HepG2 (cell line): Measurements from ENCODE around the gene TOM1L1. TPM values are rescaled to one million over a fixed set of nuclear protein-coding genes. Genes with fewer than 3 reads are reported as not detected.

Experiments
- AKAP8 ChIP-seq: sonication (generic); formaldehyde crosslinking; IDR thresholded peaks from 2 replicates; pipeline ENCODE4 v1.5.1; 2020; ENCODE audit warnings: mild to moderate bottlenecking, missing genetic modification reagents
- CEBPB ChIP-seq: IDR thresholded peaks from 2 replicates; pipeline ENCODE4 v1.6.1; 2011; ENCODE audit warnings: low read depth, low read length, improper control_type of control experiment, borderline replicate concordance
- CEBPG ChIP-seq: IDR thresholded peaks from 2 replicates; pipeline ENCODE4 v1.6.1; 2016
- DPF2 ChIP-seq: sonication (generic); formaldehyde crosslinking; IDR thresholded peaks from 2 replicates; pipeline ENCODE4 v1.4.0; 2020; ENCODE audit warnings: mild to moderate bottlenecking, low read depth, missing genetic modification reagents, borderline replicate concordance
- ELF3 ChIP-seq: IDR thresholded peaks from 2 replicates; pipeline ENCODE4 v1.6.1; 2016; ENCODE audit warnings: missing genetic modification reagents, missing compliant biosample characterization
- GATA4 ChIP-seq: sonication (generic); IDR thresholded peaks from 2 replicates; pipeline ENCODE4 v1.6.1; 2016; ENCODE audit warnings: antibody characterized with exemption, low read depth, borderline replicate concordance
- HNF4G ChIP-seq, 2 experiments: sonication (generic) in 1 of 2; formaldehyde crosslinking in 1 of 2; IDR thresholded peaks; 2 replicates each; pipeline versions ENCODE4 v1.4.0 to v1.6.1; 2011 to 2020; ENCODE audit warnings: borderline replicate concordance in 2 of 2, low read depth in 2 of 2, mild to moderate bottlenecking in 2 of 2, low read length in 1 of 2, missing genetic modification reagents in 1 of 2, moderate library complexity in 1 of 2
- HNRNPUL1 ChIP-seq: fragments of 200-400 bp; formaldehyde crosslinking; IDR thresholded peaks from 2 replicates; pipeline ENCODE4 v1.6.1; 2017; ENCODE audit warnings: low read depth, mild to moderate bottlenecking, low read length, moderate library complexity
- NR0B2 ChIP-seq: sonication (generic); formaldehyde crosslinking; IDR thresholded peaks from 2 replicates; pipeline ENCODE4 v1.4.0; 2020; ENCODE audit warnings: mild to moderate bottlenecking, missing genetic modification reagents
- PRPF4 ChIP-seq: fragments of 200-400 bp; formaldehyde crosslinking; IDR thresholded peaks from 2 replicates; pipeline ENCODE4 v1.6.1; 2016; ENCODE audit warnings: low read length, low read depth; ENCODE audit not compliant: poor library complexity, severe bottlenecking
- PTBP1 ChIP-seq: fragments of 200-400 bp; formaldehyde crosslinking; IDR thresholded peaks from 2 replicates; pipeline ENCODE4 v1.6.1; 2018; ENCODE audit warnings: low read length, low read depth; ENCODE audit not compliant: poor library complexity, severe bottlenecking
- RARA ChIP-seq: IDR thresholded peaks from 2 replicates; pipeline ENCODE4 v1.6.1; 2016; ENCODE audit warnings: missing genetic modification reagents, missing compliant biosample characterization
- RFXANK ChIP-seq: IDR thresholded peaks from 2 replicates; pipeline ENCODE4 v1.6.1; 2016
- SOX5 ChIP-seq: IDR thresholded peaks from 2 replicates; pipeline ENCODE4 v1.6.1; 2016; ENCODE audit warnings: borderline replicate concordance
- TFE3 ChIP-seq: IDR thresholded peaks from 2 replicates; pipeline ENCODE4 v1.6.1; 2016
- THAP8 ChIP-seq: sonication (generic); formaldehyde crosslinking; IDR thresholded peaks from 2 replicates; pipeline ENCODE4 v1.5.1; 2020; ENCODE audit warnings: missing genetic modification reagents, mild to moderate bottlenecking, borderline replicate concordance
- ZNF264 ChIP-seq: sonication (generic); formaldehyde crosslinking; IDR thresholded peaks from 2 replicates; pipeline ENCODE4 v1.4.0; 2020; ENCODE audit warnings: missing genetic modification reagents
- ZNF350 ChIP-seq: sonication (generic); formaldehyde crosslinking; IDR thresholded peaks from 2 replicates; pipeline ENCODE4 v1.4.0; 2020; ENCODE audit warnings: mild to moderate bottlenecking, low read depth, missing genetic modification reagents, borderline replicate concordance
- polyA plus RNA-seq, 8 experiments: library from polyadenylated mRNA; depleted of rRNA in 3 of 8; stranded (reverse) in 7 of 8; unstranded in 1 of 8; fragments of >200 nt; fragmentation: Illumina TruSeq in 4 of 8; extraction: Trizol in 4 of 8; gene quantifications; 2 replicates each; pipeline versions ENCODE4 v1.2.1 to v1.2.3, GENCODE V29; 2011 to 2016; ENCODE audit warnings: low read depth in 4 of 8, missing spikeins in 1 of 8, mixed read lengths in 1 of 8; ENCODE audit not compliant: insufficient read depth in 1 of 8
- total RNA-seq, 5 experiments: library from RNA; depleted of rRNA; stranded (reverse); fragments of >200 nt; fragmentation: Illumina TruSeq; extraction: Trizol; gene quantifications; 2 replicates each; pipeline ENCODE4 v1.2.3, GENCODE V29; 2016; ENCODE audit warnings: low read depth in 1 of 5
- TF ChIP-seq, protein P1 (sequence below): sonication (generic); formaldehyde crosslinking; conservative IDR thresholded peaks from 2 replicates; pipeline ENCODE4 v1.8.1; 2023; ENCODE audit warnings: missing genetic modification reagents
- TF ChIP-seq, protein P2 (sequence below), 2 experiments: IDR thresholded peaks; 2 replicates each; pipeline ENCODE4 v1.6.1; 2011 to 2012; ENCODE audit warnings: low read length in 2 of 2, borderline replicate concordance in 1 of 2, low read depth in 1 of 2, mild to moderate bottlenecking in 1 of 2, moderate library complexity in 1 of 2
- TF ChIP-seq, protein P3 (sequence below), 2 experiments: fragments of 450-650 bp in 1 of 2; sonication (generic) in 1 of 2; formaldehyde crosslinking; IDR thresholded peaks; 2 replicates each; pipeline versions ENCODE4 v1.5.0 to v1.8.0; 2020 to 2022; ENCODE audit warnings: mild to moderate bottlenecking in 1 of 2, missing genetic modification reagents in 1 of 2

Gene TOM1L1
- total and polyA plus RNA-seq, 2 of the 13 experiments (the other 11 are each of a cell fraction or from before 2014, with no cell fraction given), result 45.3 to 51.3 TPM

- TF ChIP-seq, protein P1, sequence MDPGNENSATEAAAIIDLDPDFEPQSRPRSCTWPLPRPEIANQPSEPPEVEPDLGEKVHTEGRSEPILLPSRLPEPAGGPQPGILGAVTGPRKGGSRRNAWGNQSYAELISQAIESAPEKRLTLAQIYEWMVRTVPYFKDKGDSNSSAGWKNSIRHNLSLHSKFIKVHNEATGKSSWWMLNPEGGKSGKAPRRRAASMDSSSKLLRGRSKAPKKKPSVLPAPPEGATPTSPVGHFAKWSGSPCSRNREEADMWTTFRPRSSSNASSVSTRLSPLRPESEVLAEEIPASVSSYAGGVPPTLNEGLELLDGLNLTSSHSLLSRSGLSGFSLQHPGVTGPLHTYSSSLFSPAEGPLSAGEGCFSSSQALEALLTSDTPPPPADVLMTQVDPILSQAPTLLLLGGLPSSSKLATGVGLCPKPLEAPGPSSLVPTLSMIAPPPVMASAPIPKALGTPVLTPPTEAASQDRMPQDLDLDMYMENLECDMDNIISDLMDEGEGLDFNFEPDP (CRISPR knock-in tag), result no peak
- TF ChIP-seq SOX5 (CRISPR knock-in tag), result peak; percentile 48; the same call in 1 of the 2 replicates
- peak; percentile 69 for TF ChIP-seq CEBPG (CRISPR knock-in tag)
- TF ChIP-seq ZNF350, result no peak
- TF ChIP-seq, protein P2, sequence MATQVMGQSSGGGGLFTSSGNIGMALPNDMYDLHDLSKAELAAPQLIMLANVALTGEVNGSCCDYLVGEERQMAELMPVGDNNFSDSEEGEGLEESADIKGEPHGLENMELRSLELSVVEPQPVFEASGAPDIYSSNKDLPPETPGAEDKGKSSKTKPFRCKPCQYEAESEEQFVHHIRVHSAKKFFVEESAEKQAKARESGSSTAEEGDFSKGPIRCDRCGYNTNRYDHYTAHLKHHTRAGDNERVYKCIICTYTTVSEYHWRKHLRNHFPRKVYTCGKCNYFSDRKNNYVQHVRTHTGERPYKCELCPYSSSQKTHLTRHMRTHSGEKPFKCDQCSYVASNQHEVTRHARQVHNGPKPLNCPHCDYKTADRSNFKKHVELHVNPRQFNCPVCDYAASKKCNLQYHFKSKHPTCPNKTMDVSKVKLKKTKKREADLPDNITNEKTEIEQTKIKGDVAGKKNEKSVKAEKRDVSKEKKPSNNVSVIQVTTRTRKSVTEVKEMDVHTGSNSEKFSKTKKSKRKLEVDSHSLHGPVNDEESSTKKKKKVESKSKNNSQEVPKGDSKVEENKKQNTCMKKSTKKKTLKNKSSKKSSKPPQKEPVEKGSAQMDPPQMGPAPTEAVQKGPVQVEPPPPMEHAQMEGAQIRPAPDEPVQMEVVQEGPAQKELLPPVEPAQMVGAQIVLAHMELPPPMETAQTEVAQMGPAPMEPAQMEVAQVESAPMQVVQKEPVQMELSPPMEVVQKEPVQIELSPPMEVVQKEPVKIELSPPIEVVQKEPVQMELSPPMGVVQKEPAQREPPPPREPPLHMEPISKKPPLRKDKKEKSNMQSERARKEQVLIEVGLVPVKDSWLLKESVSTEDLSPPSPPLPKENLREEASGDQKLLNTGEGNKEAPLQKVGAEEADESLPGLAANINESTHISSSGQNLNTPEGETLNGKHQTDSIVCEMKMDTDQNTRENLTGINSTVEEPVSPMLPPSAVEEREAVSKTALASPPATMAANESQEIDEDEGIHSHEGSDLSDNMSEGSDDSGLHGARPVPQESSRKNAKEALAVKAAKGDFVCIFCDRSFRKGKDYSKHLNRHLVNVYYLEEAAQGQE (IDR thresholded peaks at IDR 0.05; ENCODE audit: borderline replicate concordance in 1 of 2, low read depth in 1 of 2, low read length in 2 of 2), result no peak
- no peak for TF ChIP-seq GATA4
- no peak for TF ChIP-seq THAP8
- no peak for TF ChIP-seq RARA (CRISPR knock-in tag)
- TF ChIP-seq ELF3 (CRISPR knock-in tag), result peak; percentile 89
- no peak for TF ChIP-seq PRPF4
- TF ChIP-seq TFE3, result 0 out of 2 replicates have a peak, but pooled peaks have one; percentile 43
- no peak for TF ChIP-seq PTBP1
- TF ChIP-seq, protein P3, sequence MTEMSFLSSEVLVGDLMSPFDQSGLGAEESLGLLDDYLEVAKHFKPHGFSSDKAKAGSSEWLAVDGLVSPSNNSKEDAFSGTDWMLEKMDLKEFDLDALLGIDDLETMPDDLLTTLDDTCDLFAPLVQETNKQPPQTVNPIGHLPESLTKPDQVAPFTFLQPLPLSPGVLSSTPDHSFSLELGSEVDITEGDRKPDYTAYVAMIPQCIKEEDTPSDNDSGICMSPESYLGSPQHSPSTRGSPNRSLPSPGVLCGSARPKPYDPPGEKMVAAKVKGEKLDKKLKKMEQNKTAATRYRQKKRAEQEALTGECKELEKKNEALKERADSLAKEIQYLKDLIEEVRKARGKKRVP (CRISPR knock-in tag; IDR thresholded peaks at IDR 0.05), result no peak
- TF ChIP-seq AKAP8, result no peak
- peak; percentile 97 for TF ChIP-seq ZNF264 (CRISPR knock-in tag)
- no peak for TF ChIP-seq NR0B2 (CRISPR knock-in tag)
- TF ChIP-seq CEBPB, result peak; percentile 55; the same call in 1 of the 2 replicates
- 0 out of 2 replicates have a peak, but pooled peaks have one; percentile 52 for TF ChIP-seq HNRNPUL1
- TF ChIP-seq HNF4G (IDR thresholded peaks at IDR 0.05; ENCODE audit: borderline replicate concordance, low read depth, low read length), result peak; percentile 39; the same call in 1 of the 2 replicates
- TF ChIP-seq HNF4G (CRISPR knock-in tag; IDR thresholded peaks at IDR 0.05; ENCODE audit: borderline replicate concordance, low read depth), result no peak
- TF ChIP-seq RFXANK (CRISPR knock-in tag), result peak; percentile 52; the same call in 1 of the 2 replicates
- TF ChIP-seq DPF2 (CRISPR knock-in tag), result no peak
Observed at GRCh38 chr17:54971147-54971546, 70.5 kb downstream of the TOM1L1 start (continued).
